NCI-H2107 treated with DMSO at 0.1 percent for 48 hours (cell line): ENCODE data around the gene CBY2.
"Not testable (repeated sequence)": the region's sequence is repeated elsewhere in the genome, so short reads cannot be mapped to it uniquely, and the experiment has no call there.

Experiments used
- DNase-seq: peaks from one replicate; lab custom pipeline; 2025; ENCODE audit not compliant: unreplicated experiment; lab: John Stamatoyannopoulos, UW

CBY2 gene

DNA sequence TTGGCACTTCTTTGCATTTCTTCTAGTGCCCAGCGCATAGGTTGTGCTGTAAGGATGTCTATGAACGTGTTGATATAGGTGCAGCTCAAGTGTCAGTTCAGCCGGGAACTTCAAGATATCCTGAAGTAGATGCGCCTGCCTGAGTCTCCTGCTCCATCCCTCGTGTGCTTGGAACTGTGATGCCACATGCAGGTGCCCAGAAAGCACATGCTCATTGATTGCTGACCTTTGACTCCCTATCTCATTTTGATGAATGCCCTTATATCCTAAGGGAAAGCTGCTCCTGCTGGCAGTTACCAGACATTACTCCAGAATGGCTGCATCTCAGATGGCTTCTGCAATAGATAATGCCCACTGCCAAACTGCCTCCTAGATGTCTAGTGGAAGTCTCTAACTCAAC is 40.9 kb downstream of the CBY2 start:
- DNase-seq, result no peak

DNA sequence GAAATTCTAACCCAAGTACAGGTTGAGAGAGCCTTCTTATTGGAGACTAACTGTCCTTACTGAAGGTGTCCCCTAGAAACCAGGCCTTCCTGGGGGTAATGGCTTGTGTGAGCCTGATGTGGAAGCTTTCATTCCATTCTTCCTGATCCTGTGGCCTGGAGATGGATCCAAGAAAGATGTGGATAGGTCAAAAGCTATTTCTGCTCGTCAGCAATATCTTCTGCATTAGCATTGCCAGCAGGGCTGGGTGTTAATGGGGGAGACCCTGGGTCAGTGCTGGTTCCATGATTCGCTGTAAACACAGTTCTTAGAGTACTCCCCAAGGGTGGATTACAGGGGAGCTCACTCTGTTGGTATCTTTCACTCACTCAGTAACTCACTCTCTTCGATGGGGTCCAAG is 42.9 kb downstream of the CBY2 start:
- no peak for DNase-seq

DNA sequence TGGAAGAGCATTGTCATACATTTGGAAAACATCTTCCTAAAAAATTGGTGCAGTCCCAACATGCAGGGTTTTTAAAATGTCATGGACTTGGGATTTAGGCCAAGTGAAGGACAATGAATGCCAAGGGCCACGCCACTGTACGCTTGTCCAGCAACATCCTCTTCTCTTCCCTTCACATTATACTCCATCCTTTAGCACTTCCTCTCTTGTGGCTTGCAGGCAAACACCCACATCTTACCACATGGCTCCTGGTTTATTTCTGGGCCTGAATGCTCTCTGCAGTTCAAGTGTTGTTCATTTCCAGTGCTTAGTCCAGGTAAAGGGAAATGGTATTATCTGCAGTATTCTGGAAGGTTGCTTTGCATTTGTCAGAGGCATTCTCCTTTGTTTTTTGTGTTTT is 45.0 kb downstream of the CBY2 start:
- no peak for DNase-seq

DNA sequence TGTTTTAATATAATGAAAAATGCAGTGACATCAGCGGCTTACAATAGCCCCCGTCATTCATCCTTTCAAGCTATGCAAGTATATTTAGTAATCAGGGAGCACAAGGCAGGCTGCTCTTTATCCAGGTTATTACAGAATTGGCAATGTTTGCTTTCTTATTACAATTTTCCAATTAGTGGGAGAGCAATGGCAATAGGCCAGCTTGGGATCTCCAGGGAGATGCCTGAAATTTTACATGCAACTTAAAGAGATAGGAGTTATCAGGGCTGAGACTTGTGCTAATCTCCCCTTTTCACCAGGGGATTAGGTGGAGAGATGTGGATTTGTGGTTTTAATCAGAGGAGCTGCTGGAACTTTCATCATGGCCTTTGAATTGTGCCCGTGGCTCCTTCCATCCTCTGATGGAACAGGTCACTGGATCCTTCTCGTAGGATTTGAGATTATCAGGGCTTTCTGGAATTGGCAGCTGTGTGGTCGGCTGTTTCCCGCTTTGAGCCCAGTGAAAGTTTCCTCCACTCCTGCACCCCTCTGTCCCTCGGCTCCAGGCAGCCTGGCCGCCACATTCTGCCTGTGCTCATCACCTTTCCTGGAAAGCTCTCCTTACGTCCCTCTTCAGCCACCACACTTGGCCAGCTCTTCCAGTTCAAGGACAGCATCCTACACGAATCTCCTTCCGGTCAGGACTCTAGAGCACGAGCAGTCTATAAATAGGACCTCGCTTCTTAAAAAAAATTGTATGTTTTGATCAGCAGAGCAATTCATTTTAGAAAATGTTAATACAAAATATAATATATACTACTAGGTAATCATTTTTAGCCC is 47.0 kb downstream of the CBY2 start:
- DNase-seq, result no peak

DNA sequence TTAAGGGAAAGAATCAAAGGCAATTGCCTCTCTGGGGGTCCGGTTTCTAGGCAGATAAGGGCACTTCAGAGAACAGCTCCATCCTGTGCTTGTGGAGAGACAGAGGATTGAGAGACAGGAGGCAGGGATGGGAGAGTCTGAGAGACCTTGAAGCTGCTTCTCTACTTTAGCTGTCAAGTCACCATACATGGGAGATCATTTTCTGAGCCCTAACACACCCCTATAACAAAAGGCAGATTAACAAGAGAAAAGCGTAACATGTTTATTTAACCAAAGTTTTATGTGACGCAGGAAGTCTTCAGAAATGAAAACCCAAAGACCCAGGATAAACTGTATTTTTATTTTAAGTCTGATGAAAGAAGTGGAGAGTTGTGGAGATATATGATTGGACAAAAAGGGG is 48.4 kb downstream of the CBY2 start:
- DNase-seq, result no peak

DNA sequence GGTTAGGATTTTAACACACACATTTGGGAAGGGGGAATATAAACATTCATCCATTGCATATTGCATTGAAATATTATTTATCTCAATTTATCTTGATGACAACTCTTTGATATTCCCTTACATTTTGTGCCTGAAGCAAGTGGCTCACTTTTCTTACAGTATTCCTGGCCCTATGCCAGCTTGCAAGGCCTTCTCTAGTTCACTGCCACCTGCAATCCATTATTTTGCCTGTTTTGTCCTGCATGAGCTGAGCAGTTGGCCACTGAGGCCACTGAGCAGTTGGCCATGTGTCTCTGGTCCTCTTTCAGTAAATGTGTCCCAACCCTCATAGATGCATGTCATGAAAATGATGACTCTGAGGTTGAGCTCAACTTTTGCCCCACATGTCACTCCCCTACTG is 49.8 kb downstream of the CBY2 start:
- DNase-seq, result no peak

DNA sequence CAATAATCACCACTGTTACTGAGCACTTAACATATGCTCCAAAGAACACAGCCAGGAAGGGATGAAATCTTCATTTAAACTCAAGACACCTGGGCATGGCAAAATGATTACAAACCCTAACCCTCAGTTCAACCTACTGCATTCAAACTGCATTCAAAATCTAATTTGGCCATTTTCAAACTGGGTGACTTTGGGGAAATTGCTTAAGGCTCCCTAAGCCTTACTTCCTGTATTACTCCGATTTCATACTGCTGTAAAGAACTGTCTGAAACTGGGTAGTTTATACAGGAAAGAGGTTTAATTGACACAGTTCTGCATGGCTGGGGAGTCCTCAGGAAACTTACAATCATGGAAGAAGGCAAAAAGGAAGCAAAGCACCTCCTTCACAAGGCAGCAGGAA is 50.4 kb downstream of the CBY2 start:
- no peak for DNase-seq

DNA sequence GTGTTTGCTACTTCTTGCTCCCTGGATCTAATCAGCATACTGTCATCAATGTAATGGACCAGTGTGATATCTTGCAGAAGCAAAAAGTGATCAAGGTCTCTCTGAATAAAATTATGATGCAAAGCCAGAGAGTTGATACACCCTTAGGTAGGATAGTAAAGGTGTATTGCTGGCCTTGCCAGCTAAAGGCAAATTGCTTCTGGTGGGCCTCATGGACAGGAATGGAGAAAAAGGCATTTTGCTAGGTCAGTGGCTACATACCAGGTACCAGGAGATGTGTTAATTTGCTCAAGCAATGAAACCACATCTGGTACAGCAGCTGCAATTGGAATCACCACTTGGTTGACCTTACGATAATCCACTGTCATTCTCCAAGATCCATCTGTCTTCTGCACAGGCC is 54.4 kb downstream of the CBY2 start:
- not testable (repeated sequence) for DNase-seq

DNA sequence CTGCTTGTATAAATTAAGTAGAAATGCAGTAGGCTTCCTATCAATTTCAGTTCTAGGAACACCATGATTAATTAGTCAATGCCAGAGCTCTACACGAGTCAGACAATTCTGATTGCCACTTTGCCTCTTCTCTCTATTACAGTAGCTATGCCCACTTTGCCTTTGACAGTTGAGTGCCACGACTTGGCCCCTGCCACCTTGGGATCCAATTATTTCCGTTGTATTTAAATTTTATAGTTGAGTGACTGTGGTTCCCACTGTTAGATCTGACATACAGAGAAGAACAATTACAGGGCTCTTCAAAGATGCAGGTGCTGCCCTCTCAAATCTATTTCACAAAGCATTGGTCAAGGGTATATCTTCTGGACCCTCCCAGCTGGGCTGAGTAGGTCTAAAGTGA is 55.5 kb downstream of the CBY2 start:
- not testable (repeated sequence) for DNase-seq

DNA sequence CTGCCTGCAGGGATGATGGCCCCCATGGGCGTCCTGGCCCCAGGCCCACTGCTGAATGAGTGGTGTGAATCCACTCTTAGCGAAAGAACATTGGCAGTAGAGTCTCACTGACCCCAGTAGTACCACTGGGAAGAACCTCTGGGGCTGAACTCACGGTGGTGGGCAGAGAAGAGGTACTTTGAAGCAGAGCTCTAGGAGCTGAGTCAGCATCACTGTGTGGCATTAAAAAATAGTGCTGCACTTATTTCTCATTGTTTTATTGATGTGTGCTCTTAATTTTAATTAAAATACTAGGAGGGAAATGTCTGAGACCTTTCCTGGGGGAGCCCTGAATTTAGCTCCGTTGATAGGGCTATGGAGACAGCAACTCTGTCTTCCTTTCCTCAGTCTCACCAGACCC is 61.3 kb downstream of the CBY2 start:
- no peak for DNase-seq
